ENCODE data around the gene ETFB.

The ETFB gene

DNA sequence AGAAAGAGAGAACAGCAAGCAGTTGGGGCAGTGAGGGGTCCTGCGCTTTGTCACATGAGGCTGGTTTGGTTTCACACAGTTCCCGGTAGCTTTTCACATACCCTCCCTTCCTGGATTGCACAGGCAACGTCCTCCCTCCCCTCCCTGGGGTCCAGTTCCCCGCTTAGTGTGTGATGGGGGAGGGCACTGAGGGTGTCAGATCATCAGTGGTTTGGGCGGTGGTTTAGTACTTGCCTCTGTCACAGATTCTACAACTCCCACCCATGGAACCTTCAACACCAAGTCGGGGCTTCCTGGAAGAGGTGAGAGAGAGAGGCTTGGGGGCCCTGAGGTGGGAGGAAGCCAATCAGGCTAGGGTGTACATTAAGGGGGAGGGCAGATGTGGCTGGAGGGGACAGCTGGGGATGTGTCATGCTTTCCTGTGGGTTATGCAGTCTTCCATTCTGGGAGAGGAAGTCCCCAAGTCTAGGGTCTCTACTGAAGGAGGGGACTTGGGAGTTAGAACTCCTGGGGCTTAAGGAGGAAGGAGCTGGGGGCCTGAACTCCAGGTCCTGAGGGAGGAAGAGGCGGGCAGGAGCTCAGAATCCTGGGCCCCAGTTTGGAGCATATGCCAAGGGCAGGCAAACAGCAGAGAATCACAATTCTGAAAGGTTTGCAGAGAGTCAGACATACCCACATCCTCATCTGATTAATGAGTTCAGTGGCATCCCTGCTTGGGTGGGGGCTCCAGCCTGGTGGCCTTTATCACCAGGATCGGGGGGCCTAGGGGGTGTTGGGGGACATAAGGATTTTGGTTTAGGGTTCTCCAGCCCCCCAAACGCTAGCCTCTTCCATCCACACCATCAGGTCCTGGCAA is 6.7 kb upstream of the ETFB start, which contains the start of gene NKG7:
TSS of gene NKG7 (minus strand) at position 6 of the 856 bp plus-strand sequence. CDS start 119 bp downstream, outside the sequence.
- peak; percentile 62 for DNase-seq (ENCODE audit: low read depth)

DNA sequence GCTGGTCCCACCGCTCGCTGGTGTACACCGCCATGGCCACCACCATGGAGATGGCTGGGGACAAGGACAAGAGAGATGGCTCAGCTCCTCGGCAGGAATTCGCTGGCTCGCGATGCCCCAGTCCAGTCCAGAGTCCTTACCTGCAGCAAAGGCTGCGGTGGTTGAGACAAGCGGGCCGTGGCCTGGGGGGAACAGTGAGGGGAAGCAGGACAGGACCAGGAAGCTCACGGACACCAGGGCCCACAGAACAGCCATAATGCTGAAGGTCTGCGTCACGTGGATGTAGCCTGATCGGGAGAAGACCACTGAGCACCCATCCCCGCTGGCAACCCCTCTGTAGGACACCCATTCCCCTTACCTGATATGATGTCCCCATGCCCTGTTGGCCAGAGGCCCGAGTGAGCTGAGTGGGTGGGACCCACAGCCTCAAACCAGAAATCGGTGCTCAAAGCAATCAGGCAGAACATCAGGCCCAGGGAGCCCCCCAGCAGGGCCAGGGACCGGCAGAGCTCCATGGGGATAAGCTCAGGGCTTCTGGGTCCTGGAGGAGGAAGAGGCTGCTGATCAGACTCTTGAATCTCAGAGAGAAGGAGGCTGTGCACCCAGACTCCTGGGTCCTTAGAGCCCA is 5.9 kb upstream of the ETFB start:
- no peak for DNase-seq (ENCODE audit: low read depth)

DNA sequence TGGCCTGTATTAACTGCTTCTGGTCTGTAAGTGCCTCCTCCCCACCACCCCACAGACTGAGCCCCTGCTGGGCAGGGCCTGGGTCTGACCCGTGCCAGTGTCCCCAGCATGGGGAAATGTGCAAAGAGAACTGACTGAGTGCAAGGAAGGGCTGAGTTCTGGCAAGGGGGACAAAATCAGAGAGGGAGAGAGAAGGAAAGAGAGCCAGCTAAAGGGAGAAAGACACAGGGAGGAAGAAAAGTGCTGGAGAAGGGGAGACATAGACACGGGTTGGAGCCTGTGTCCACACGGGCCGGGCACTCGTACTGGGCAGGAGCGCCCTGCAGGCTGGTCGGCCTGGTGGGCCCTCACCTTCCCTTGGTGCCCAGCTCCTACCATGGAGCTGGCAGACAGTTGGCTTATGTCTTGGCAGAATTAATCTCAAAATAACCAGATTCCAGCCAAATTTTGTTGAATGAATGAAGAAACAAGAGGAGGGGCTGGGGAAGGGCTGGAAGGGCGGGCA is 5.0 kb upstream of the ETFB start:
- no peak for DNase-seq (ENCODE audit: low read depth)

DNA sequence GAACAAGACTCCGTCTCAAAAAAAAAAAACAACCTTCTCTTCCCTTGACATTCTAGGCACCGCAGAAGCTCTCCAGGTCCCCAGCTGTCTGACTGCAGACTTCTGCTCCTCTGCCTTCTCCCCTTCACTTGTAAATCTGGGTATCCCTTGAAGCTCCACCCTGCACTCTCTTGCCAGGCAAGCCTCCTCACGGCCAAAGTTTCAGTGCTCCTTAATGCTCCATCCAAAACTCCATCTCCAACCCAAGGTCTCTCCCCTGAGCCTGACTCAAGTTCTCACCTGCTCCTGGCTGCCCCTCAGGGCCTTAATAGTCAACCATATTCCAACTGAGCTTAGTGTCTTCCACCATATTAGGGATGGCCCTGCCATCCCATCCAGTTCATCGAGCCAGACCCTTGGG is 4.0 kb upstream of the ETFB start:
- DNase-seq (ENCODE audit: low read depth), result no peak

DNA sequence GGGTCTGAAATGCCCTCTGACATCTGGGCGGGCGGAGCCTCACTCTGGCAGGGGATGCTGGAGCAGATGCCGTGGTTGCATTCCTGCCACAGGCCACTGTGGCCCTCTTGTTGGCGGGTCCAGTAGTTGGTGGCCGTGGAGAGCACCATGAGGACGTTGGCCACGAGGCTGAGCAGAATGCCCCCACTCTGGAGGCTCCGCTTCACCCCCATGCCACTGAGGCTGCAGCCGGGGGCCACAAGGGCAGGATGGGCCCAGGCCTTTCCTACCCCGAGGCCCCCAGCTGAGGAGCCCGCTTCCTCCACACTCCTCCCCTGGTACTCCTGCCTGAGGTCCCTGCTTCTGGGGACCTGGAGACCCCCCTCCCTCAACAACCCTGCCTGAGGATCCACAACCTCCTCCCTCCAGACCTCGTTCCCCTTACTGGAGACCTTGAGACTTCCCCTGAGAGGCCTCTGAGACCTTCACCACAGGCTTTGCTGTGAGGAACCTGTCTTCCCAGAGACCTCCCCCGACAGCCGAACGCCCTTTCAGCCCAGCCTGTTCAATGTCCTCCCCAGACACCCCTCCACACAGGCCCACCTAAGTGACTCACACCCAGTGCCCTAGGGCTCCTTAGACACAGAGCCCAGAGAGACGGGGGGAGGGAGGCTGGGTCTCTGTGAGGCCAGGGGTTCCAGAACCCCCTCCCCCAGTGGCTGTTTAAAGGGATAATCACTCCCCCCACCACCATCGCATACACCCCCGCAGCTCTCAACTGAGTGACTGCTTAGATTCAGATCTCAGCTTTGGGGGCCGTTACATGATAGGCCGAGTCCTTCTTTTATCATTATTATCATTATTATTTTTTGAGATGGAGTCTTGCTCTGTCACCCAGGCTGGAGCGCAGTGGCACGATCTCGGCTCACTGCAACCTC is 2.4 kb upstream of the ETFB start, which contains the start of gene CLDND2:
TSS of gene CLDND2 (minus strand) at position 638 of the 917 bp plus-strand sequence. CDS start at position 212, 426 bp downstream.
- no peak for DNase-seq (ENCODE audit: low read depth)

DNA sequence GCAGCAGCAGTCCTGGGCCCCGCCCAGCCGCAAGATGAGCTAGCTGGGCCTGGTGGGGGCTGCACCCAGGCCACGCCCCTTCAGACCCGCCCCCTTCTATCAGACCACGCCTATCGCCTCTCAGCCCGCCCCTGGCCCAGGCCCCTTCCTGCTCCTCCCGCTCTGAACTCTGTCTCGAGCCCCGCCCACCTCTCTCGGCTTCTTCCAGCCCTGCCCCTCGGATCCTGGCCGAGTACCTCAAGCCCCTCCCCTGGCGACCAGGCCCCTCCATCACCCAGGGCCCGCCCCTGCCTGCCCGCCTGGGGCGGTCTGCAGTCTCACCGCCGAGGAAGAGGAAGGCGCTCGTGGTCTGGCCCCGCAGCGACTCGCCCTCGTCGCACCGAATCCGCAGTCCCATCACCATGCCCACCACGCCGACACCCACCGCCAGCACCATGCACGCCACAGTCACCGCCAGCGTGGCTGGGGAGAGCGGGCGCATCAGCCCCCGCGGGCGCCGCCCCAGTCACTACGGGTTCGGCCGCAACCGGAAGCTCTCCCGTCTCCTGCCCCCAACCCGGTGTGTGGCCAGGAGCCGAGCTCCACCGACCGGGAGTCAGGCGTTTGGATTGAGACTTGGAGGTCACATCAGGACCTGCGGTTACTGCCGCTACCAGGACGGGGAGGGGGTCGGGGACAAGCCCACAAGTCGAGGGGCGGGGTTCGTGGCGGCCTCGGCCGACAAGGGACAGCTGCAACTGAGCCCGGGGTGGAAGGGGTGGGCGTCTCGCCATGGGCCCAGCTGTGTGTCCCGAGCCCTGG is 1.6 kb upstream of the ETFB start:
- DNase-seq (ENCODE audit: low read depth), result peak; percentile 91

DNA sequence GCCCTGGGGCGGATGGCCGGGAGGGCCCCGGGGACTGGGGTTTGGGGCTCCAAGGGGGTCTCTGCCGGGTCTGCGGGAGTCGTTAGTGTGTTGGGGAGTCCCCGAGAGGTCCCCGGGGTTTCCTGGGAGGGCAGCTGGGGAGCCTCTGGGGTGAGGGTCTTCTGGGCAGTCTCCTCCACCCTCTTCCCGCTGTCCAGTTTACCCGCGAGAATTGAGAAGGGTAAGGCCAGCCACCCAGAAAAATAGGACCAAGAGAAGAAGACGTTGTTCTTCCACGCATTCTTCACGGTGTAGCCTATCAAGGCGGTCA is 1.0 kb upstream of the ETFB start:
- no peak for DNase-seq (ENCODE audit: low read depth)

DNA sequence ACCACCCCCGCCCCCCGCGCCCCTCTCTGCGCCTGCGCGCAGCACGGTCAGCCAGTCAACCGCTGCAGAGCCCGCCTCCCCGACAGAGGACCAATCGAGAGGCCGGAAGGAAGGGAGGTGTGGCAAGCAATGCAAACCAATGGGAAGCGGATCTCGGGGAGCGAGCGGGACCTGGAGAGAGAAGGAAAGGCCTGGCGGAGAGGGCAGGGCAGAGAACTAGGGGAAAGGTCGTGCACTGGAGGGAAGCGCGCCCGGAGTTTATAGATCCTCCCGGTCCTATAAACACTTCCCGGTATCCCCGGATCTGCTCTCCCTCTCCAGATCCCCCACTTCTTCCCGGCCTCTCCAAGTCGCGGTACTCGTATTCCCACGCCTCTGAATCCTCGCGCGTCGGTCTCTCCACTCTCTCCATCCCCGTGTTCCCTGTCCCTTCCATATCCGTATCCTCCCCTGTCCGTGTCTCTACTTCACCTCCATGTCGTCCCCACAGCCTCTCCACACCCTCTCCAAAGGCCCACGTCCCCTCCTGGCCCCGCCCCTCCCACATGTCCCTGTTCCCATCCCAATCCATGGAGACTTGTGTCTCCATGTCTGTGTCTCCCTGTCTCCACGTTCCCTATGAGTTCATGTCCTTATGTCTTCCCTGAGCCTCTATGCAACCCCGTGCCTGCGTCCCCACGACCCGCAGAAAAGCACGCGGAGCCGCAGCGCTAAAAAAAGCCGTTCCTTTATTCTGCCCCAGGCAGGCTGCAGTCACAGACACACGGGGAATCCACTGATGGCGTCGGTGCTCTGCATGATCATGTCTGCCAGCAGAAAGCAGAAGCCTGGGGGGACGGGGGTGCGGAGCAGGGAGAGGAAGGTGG is 434 bp upstream of the ETFB start:
- DNase-seq (ENCODE audit: low read depth), result peak; percentile 83

DNA sequence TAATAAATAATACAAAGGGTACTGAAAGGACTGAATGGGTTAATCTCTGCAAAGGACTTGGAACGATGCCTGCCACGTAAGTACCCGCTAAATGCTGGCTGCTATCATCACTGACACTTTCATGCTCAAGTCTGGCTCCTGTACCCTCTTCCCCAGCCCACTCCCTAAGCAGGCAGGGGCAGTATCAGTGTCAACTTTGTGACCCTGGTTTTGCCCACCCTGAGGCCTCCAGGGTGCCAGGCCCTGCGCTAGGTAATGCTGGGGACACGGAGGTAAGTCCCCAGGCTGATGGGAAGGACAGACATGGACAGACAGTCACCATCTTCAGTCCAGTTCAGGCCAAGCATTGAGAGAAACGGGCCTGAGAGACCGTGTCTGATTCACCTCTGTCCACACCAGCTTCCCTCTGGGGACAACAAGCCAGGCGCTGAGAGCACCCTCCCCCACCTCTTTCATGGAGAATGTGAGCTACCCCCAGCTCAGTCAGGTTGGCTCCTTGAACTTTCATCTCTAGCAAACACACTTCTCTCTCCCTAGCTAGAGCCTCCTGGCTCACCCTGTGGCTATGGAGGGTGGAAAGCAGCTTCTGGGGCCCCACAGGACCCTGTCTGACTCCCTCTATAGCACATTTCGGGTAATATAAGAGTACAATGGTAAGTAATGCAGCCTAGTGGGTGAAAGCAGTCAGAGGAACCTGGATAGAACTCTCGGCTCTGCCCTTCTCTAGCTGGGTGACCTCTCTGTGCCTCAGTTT is 800 bp downstream of the ETFB start:
- DNase-seq (ENCODE audit: low read depth), result no peak

DNA sequence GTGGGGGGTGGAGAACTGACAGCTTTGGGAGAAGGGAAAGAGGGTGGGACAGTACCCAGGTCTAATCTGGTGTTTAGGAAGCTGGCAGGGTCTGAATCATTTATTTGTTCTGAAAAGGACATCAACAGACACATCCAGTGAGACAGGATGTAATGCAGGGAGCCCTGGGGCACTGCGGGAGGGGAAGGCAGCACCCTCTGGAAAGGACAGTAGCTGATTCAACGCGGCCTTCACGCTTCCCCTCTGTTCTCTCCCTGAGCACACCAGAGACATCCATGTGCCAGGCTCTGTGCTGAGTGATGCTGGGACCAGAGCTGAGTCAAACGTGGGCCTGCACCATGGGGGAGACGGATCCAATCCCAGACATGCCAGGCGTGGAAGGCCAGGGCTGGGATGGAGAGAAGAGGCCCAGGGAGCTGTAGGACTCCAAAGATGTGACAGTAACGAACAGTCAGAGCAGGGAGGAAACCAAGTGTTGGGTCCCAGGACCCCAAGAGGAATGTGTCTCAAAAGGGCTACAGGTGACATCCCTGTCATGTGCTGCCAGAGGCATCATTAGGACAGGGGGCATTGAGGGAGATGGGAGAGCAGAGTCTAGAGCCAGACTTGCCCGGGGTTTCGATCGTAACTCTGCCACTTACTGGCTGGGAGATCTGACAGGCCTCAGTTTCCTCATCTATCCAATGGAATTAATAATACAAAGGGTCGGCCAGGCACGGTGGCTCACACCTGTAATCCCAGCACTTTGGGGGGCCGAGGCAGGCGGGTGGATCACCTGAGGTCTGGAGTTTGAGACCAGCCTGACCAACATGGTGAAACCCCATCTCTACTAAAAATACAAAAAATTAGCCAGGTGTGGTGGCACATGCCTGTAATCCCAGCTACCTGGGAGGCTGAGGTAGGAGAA is 1.7 kb downstream of the ETFB start:
- no peak for DNase-seq (ENCODE audit: low read depth)

DNA sequence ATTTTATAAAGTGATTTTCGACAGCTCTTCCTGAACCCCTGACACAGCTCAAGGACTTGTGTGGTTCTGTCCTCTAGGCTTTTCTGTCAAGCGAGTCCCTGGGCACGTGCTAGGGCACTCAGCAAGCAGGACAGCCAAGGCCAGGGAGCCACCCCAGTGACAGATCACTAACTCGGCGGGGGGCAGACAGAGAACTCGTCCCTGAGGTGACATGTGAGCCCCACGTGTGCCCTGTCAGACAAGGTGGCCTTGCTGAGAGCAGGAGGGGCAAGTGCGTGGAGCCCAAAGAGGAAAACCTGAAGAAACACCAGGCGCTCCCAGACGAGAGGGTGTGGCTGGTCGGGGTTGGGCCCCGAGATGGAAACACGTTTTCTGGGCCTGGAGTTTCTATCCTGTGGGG is 4.9 kb downstream of the ETFB start:
- no peak for DNase-seq (ENCODE audit: low read depth)

DNA sequence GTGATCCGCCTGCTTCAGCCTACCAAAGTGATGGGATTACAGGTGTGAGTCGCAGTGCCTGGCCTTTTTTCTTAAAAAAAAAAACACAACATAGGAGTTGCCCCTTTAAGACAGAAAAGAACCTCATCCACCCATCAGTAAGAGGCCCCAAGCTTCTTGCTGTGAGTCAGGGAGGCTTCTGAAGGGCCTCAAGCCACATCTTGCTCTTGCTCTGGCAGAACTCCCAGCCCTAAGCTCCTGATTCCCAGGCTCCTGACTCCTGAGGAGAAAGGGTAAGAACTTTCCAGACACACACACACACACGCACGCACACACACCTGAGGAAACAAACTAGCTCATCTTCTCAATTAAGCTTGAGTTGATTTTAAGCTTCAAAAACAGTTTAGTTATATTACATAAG is 6.9 kb downstream of the ETFB start:
- no peak for DNase-seq (ENCODE audit: low read depth)

DNA sequence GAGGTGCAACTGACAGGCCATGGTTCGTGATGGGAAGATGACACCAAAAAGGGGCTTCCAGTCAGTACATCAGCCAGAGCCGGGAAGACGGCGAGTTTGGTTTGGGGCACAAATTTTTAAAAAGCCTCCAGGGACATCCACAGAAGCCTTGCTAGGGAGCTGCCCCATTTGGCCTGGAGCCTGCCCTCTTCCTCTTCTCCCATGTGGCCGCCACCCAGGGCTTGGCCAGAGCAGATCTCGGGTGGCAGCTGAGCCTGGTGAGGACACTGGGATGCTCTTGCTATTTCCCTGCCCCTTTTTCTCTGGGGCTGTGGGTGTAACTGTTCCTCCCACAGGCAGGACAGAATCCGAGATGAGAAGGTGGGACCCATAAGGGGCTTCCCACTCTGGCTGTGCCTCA is 8.2 kb downstream of the ETFB start:
- DNase-seq (ENCODE audit: low read depth), result no peak

DNA sequence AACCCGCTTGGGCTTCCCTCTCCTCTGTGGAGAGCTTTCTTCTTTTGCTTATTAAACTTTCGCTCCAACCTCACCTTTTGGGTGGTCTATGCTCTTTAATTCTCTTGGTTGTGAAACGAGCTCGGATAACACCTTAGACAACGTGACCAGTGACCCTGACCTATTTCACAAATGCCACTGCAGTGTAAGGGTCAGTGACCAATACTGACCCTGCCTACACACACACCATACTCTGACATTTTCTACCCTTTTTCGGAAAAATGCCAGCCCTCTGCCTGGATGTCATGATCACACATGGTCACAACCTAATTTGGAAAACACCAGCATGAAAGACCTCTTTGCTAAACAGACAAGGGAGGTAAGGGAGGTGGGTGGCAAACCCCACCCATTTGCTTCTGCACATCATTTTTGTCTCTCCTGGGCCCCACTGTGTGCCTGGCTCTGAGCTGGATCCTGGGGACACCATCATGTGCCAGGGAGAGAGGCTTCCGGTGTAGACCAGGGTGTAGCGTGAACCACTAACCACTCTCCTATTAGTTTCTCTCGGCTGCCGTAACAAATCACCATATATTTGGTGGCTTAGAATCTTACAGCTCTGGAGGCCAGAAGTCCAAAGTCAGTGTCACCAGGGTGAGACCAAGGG is 9.9 kb downstream of the ETFB start:
- no peak for DNase-seq (ENCODE audit: low read depth)

DNA sequence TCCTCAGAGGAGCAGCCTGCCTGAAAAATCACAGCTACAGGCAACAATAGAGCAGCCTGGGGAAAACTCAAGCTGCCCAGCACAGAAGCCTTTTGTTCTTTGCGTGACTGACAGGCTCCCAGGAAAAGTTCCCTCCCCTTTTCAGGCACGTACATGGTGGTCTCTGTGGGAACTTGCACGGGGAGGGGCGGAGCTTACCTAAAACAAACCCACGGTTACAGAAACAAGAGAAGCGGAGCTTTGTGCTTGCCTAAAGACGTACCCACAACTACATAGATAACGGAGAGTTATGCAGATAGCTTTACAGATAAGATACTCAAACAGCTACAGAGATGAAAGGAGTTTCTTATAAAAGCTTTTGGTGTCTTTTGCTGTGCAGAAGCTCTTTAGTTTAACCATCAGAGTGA is 11.4 kb downstream of the ETFB start:
- DNase-seq (ENCODE audit: low read depth), result no peak

DNA sequence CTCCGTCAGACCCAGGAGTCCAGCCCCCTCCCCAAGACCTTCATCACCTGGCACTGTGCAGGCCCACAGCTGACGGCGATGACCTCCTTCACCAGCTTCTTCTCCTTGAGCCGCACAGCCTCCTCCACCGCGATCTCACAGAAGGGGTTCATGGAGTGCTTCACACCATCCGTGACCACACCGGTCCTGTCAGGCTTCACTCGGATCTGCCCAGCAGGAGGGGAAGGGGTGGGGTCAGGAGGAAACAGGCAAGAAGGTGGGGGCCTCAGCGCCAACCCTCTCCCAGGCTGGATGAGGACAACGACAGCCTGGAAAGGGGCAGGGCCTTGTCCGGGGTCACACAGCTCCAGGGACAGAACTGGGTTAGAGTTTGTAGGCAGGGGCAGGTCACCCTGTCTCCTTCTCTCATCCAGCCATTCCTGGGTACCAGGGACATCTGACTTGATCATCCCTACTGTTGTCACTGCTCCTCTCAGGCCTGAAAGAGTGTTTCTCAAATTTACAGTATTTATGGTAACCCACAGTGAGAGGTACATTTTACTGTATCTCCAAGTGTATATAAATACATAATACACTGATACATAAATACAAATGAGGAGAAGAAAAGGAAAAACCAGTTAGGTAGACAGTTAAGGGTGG is 12.0 kb downstream of the ETFB start:
- DNase-seq (ENCODE audit: low read depth), result no peak

DNA sequence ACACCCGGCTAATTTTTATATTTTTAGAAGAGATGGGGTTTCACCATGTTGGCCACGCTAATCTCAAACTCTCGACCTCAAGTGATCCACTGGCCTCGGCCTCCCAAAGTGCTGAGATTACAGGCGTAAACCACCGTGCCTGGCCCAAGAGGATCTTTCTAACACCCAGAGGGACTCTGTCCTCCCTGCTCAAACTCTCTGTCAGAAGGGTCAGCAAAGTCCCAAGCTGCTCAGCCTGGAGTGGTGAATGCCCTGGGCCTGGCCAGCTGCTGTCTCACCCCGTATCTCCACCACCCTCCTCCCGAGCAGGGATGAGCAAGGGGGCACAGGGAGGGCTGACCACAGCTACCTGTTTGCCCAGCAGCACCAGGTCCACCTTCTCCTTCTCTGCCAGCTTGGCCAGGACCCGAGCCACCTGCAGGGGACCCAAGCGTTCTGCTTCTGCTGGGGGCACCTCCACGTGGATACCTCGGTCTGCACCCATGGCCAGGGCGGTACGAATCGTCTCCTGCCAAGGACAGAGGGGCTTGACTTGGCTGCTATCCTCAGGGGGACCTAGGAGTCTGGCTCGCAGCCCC is 13.3 kb downstream of the ETFB start:
- DNase-seq (ENCODE audit: low read depth), result no peak

Measured in stimulated activated CD8-positive, alpha-beta memory T cell treated with anti-CD3 and anti-CD28 coated beads, Interleukin-15, amount 100 ng/mL, for 1 hour (primary cell).